ENCODE measurements around the gene LIMK2.

Gene LIMK2

GRCh38 chr22:31290494-31291471 is 78.7 kb downstream of the LIMK2 start:
- Histone ChIP-seq H3K4me3 (ENCODE audit: insufficient read depth, low read depth, low read length) (peak overlapping the region; percentile 41), H3K9me3 (ENCODE audit: control insufficient read depth, low read length) (no peaks in the 10 kb centered on the region), H3K36me3 (ENCODE audit: control insufficient read depth, insufficient read depth, low read length) (no peaks in the 10 kb centered on the region), H3K27ac (ENCODE audit: insufficient read depth, low read depth, low read length, poor library complexity, severe bottlenecking) (no peak overlapping the region), H3K4me1 (ENCODE audit: control insufficient read depth, insufficient read depth, low read length) (peaks cover 5% of the 10 kb centered on the region), H3K27me3 (ENCODE audit: control insufficient read depth, insufficient read depth, low read length, poor library complexity, severe bottlenecking) (peaks cover 36% of the 10 kb centered on the region)
- 1 to 2% methylated on average over 94 of the region's 95 CpGs for WGBS, 2 experiments

GRCh38 chr22:31291481-31292235 is 79.6 kb downstream of the LIMK2 start:
- WGBS, 2 experiments = 16% methylated on average over 19 to 20 of the region's 20 CpGs
- H3K27ac ChIP-seq (ENCODE audit: insufficient read depth, low read depth, low read length, poor library complexity, severe bottlenecking) = no peak overlapping the region

GRCh38 chr22:31292236-31292989 is 80.3 kb downstream of the LIMK2 start, which contains the start of gene PIK3IP1:
Gene PIK3IP1 (minus strand): TSS chr22:31292488. CDS start chr22:31292344, 144 bp downstream.
- peaks cover 5% of the 10 kb centered on the region for H3K4me1 ChIP-seq (ENCODE audit: control insufficient read depth, insufficient read depth, low read length)
- H3K27me3 ChIP-seq (ENCODE audit: control insufficient read depth, insufficient read depth, low read length, poor library complexity, severe bottlenecking) = peaks cover 36% of the 10 kb centered on the region
- H3K9me3 ChIP-seq (ENCODE audit: control insufficient read depth, low read length) = no peaks in the 10 kb centered on the region
- WGBS, 2 experiments = 22 to 23% methylated on average over 19 of the region's 19 CpGs
- peak within 1 kb of the TSS; percentile 44 for H3K4me3 ChIP-seq (ENCODE audit: insufficient read depth, low read depth, low read length)
- no peak within 1 kb of the TSS for H3K27ac ChIP-seq (ENCODE audit: insufficient read depth, low read depth, low read length, poor library complexity, severe bottlenecking)
- no peaks in the 10 kb centered on the region for H3K36me3 ChIP-seq (ENCODE audit: control insufficient read depth, insufficient read depth, low read length)

More at GRCh38 chr22:31291481-31292235, 79.6 kb downstream of the LIMK2 start:
- Histone ChIP-seq H3K27me3 (ENCODE audit: control insufficient read depth, insufficient read depth, low read length, poor library complexity, severe bottlenecking) (peaks cover 36% of the 10 kb centered on the region), H3K36me3 (ENCODE audit: control insufficient read depth, insufficient read depth, low read length) (no peaks in the 10 kb centered on the region), H3K4me3 (ENCODE audit: insufficient read depth, low read depth, low read length) (peak overlapping the region; percentile 44), H3K9me3 (ENCODE audit: control insufficient read depth, low read length) (no peaks in the 10 kb centered on the region), H3K4me1 (ENCODE audit: control insufficient read depth, insufficient read depth, low read length) (peaks cover 5% of the 10 kb centered on the region)

GRCh38 chr22:31295360-31295759 is 83.3 kb downstream of the LIMK2 start:
- Histone ChIP-seq H3K27me3 (ENCODE audit: control insufficient read depth, insufficient read depth, low read length, poor library complexity, severe bottlenecking) (peaks cover 17% of the 10 kb centered on the region), H3K4me1 (ENCODE audit: control insufficient read depth, insufficient read depth, low read length) (peaks cover 5% of the 10 kb centered on the region), H3K4me3 (ENCODE audit: insufficient read depth, low read depth, low read length) (no peak overlapping the region), H3K9me3 (ENCODE audit: control insufficient read depth, low read length) (no peaks in the 10 kb centered on the region), H3K36me3 (ENCODE audit: control insufficient read depth, insufficient read depth, low read length) (no peaks in the 10 kb centered on the region), H3K27ac (ENCODE audit: insufficient read depth, low read depth, low read length, poor library complexity, severe bottlenecking) (no peak overlapping the region)
- 94 to 95% methylated on average over 3 of the region's 3 CpGs for WGBS, 2 experiments

GRCh38 chr22:31295831-31296657 is 83.9 kb downstream of the LIMK2 start:
- Histone ChIP-seq H3K36me3 (ENCODE audit: control insufficient read depth, insufficient read depth, low read length) (no peaks in the 10 kb centered on the region), H3K4me1 (ENCODE audit: control insufficient read depth, insufficient read depth, low read length) (peaks cover 3% of the 10 kb centered on the region), H3K27me3 (ENCODE audit: control insufficient read depth, insufficient read depth, low read length, poor library complexity, severe bottlenecking) (peaks cover 12% of the 10 kb centered on the region), H3K9me3 (ENCODE audit: control insufficient read depth, low read length) (no peaks in the 10 kb centered on the region), H3K4me3 (ENCODE audit: insufficient read depth, low read depth, low read length) (no peak overlapping the region), H3K27ac (ENCODE audit: insufficient read depth, low read depth, low read length, poor library complexity, severe bottlenecking) (no peak overlapping the region)
- WGBS, 2 experiments = 94 to 95% methylated on average over 4 to 5 of the region's 5 CpGs

GRCh38 chr22:31300896-31301295 is 88.8 kb downstream of the LIMK2 start:
- H3K27me3 ChIP-seq (ENCODE audit: control insufficient read depth, insufficient read depth, low read length, poor library complexity, severe bottlenecking) = no peaks in the 10 kb centered on the region
- 81 to 90% methylated on average over 3 of the region's 3 CpGs for WGBS, 2 experiments
- H3K27ac ChIP-seq (ENCODE audit: insufficient read depth, low read depth, low read length, poor library complexity, severe bottlenecking) = no peak overlapping the region
- no peaks in the 10 kb centered on the region for H3K9me3 ChIP-seq (ENCODE audit: control insufficient read depth, low read length)
- H3K36me3 ChIP-seq (ENCODE audit: control insufficient read depth, insufficient read depth, low read length) = no peaks in the 10 kb centered on the region
- no peaks in the 10 kb centered on the region for H3K4me1 ChIP-seq (ENCODE audit: control insufficient read depth, insufficient read depth, low read length)
- no peak overlapping the region for H3K4me3 ChIP-seq (ENCODE audit: insufficient read depth, low read depth, low read length)

- H3K27me3 ChIP-seq (ENCODE audit: control insufficient read depth, insufficient read depth, low read length, poor library complexity, severe bottlenecking) = no peaks in the 10 kb centered on the region
- no peak overlapping the region for H3K27ac ChIP-seq (ENCODE audit: insufficient read depth, low read depth, low read length, poor library complexity, severe bottlenecking)
- H3K36me3 ChIP-seq (ENCODE audit: control insufficient read depth, insufficient read depth, low read length) = no peaks in the 10 kb centered on the region
- no peaks in the 10 kb centered on the region for H3K9me3 ChIP-seq (ENCODE audit: control insufficient read depth, low read length)
- no peaks in the 10 kb centered on the region for H3K4me1 ChIP-seq (ENCODE audit: control insufficient read depth, insufficient read depth, low read length)
- no peak overlapping the region for H3K4me3 ChIP-seq (ENCODE audit: insufficient read depth, low read depth, low read length)
Measured at GRCh38 chr22:31302006-31302405, 89.9 kb downstream of the LIMK2 start.

- H3K27me3 ChIP-seq (ENCODE audit: control insufficient read depth, insufficient read depth, low read length, poor library complexity, severe bottlenecking) = no peaks in the 10 kb centered on the region
- no peak overlapping the region for H3K27ac ChIP-seq (ENCODE audit: insufficient read depth, low read depth, low read length, poor library complexity, severe bottlenecking)
- no peak overlapping the region for H3K4me3 ChIP-seq (ENCODE audit: insufficient read depth, low read depth, low read length)
- H3K4me1 ChIP-seq (ENCODE audit: control insufficient read depth, insufficient read depth, low read length) = no peaks in the 10 kb centered on the region
- H3K9me3 ChIP-seq (ENCODE audit: control insufficient read depth, low read length) = no peaks in the 10 kb centered on the region
- 94 to 98% methylated on average over 3 of the region's 3 CpGs for WGBS, 2 experiments
- H3K36me3 ChIP-seq (ENCODE audit: control insufficient read depth, insufficient read depth, low read length) = no peaks in the 10 kb centered on the region
Measured at GRCh38 chr22:31302537-31302936, 90.4 kb downstream of the LIMK2 start.

GRCh38 chr22:31305194-31305593 is 93.1 kb downstream of the LIMK2 start:
- H3K4me3 ChIP-seq (ENCODE audit: insufficient read depth, low read depth, low read length) = no peak overlapping the region
- WGBS, 2 experiments = 89 to 92% methylated on average over 3 of the region's 3 CpGs
- no peaks in the 10 kb centered on the region for H3K9me3 ChIP-seq (ENCODE audit: control insufficient read depth, low read length)
- H3K27ac ChIP-seq (ENCODE audit: insufficient read depth, low read depth, low read length, poor library complexity, severe bottlenecking) = no peak overlapping the region
- H3K36me3 ChIP-seq (ENCODE audit: control insufficient read depth, insufficient read depth, low read length) = no peaks in the 10 kb centered on the region
- H3K27me3 ChIP-seq (ENCODE audit: control insufficient read depth, insufficient read depth, low read length, poor library complexity, severe bottlenecking) = no peaks in the 10 kb centered on the region
- H3K4me1 ChIP-seq (ENCODE audit: control insufficient read depth, insufficient read depth, low read length) = no peaks in the 10 kb centered on the region
